Measurements from ENCODE around the gene CAPNS2.

- TF ChIP-seq, protein P1, sequence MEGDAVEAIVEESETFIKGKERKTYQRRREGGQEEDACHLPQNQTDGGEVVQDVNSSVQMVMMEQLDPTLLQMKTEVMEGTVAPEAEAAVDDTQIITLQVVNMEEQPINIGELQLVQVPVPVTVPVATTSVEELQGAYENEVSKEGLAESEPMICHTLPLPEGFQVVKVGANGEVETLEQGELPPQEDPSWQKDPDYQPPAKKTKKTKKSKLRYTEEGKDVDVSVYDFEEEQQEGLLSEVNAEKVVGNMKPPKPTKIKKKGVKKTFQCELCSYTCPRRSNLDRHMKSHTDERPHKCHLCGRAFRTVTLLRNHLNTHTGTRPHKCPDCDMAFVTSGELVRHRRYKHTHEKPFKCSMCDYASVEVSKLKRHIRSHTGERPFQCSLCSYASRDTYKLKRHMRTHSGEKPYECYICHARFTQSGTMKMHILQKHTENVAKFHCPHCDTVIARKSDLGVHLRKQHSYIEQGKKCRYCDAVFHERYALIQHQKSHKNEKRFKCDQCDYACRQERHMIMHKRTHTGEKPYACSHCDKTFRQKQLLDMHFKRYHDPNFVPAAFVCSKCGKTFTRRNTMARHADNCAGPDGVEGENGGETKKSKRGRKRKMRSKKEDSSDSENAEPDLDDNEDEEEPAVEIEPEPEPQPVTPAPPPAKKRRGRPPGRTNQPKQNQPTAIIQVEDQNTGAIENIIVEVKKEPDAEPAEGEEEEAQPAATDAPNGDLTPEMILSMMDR (conservative IDR thresholded peaks at IDR 0.05; ENCODE audit: low read length) = no peak
- TF ChIP-seq EZH2phosphoT487 (IDR thresholded peaks at IDR 0.05; ENCODE audit: borderline replicate concordance, low read depth, low read length) = no peak
Observed at GRCh38 chr16:55572439-55572838, 6.0 kb downstream of the CAPNS2 start.

Data from OCI-LY7 (cell line).